AG08395 (cell line): Measurements from ENCODE around the gene GRAMD1B.
"Not testable (repeated sequence)": the region's sequence is repeated elsewhere in the genome, so short reads cannot be mapped to it uniquely, and the experiment has no call there.

Experiments
- DNase-seq: peaks from one replicate; pipeline ENCODE4 v3.0.0; 2012; ENCODE audit warnings: mixed read lengths, low spot score

GRAMD1B gene

GRCh38 chr11:123640677-123641494 is 210.8 kb downstream of the GRAMD1B start:
- DNase-seq: peak; percentile 70

DNA sequence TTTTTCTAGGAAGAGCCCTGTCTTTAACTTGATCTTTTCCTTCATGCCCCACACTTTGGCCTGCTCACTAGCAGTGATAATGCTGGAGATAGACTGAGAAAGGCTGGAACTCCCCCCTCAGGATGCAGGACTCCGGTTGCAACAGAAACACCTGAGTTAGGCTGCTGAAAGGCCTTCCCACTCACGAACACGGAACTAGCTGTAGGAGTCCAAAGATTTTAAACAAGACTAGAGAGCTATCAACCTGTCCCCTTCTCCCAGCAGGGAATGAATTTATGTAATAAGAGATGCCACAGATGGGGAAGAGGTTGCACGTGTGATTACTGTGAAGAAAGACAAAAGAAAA is 211.4 kb downstream of the GRAMD1B start:
- no peak for DNase-seq

DNA sequence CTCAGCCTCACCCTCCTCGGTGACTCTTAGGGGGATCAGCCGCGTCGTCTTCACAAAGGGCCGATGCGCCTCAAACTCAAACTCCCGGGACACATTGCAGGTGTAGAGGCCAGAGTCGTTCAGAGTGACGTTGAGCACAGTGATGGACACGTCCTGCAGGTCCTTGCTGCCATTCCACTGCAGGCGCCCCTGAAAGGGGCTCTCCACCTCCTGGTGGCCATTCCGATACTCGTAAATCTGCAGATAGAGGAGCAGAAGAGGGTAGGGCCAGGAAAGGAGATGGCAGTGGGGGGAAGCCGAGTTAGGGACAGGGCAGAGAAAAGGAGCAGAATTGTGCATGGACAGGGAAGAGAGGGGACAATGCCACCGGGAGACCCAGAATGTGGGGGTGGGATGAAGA is 212.4 kb downstream of the GRAMD1B start:
- no peak for DNase-seq

DNA sequence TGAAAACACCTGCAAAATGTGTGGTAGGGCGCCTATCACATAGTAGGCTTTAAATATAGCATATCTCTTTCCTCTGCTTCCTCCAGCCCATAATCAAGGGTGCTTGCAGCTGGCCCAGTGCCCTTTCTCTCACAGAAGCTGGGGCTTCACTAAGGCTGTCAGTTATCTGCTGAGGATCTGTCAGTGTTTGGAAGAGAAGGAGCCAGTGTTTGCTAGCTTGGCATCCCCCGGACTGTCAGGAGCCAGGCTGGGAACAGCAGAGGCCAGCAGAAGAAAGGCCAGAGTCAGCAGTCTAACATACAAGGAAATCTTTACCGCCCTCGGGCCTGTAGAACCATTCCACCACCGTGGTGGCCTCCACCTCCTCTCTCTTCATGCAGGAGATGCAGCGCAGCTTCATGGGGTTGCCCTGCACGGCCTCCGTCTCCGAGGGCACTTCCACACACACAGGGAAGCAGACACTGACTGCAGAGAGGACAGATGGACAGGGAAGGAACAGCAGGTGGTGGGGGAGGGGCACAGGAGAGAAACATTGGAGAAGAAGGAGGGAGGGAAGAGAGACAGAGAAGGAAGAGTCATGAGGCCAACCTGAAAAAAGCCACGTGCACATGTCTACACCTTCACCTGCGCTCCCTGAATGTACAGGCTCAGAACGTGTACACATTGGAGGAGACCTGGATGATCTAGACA is 215.4 kb downstream of the GRAMD1B start:
- DNase-seq: no peak

DNA sequence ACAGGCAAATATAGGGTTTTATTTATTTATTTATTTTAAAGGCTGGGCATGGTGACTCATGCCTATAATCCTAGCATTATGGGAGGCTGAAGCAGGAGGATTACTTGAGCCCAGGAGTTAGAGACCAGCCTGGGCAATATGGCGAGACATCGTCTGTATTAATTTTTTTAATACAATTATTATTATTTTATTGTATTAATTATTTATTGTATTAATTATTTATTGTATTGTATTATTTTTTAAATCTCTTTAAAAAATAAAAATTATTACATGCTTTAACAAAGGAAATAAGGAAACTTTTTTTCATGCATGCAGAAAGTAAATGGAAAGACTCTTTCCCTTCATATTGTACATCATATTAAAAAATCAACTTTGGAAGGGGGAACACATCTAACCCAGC is 220.8 kb downstream of the GRAMD1B start:
- no peak for DNase-seq

GRCh38 chr11:123652599-123652998 is 222.5 kb downstream of the GRAMD1B start:
- DNase-seq: no peak

DNA sequence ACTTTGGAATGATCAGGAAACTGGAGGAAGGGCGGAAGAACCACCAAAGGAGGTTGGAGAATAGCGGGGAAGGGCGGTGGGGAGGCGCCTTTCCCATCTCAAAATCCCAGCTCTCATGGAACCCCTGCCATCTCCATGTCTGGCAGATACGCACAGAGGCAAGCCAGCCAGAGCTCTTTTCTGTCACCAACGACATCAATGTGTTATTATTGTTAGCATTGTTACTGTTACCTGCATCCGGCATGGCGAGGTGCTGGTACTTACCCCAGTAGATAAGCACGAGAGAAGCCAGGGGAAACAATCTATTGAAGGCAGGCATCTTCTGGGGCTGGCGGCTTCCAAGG is 223.4 kb downstream of the GRAMD1B start:
- no peak for DNase-seq

GRCh38 chr11:123653827-123654565 is 223.9 kb downstream of the GRAMD1B start:
- peak; percentile 72 for DNase-seq

DNA sequence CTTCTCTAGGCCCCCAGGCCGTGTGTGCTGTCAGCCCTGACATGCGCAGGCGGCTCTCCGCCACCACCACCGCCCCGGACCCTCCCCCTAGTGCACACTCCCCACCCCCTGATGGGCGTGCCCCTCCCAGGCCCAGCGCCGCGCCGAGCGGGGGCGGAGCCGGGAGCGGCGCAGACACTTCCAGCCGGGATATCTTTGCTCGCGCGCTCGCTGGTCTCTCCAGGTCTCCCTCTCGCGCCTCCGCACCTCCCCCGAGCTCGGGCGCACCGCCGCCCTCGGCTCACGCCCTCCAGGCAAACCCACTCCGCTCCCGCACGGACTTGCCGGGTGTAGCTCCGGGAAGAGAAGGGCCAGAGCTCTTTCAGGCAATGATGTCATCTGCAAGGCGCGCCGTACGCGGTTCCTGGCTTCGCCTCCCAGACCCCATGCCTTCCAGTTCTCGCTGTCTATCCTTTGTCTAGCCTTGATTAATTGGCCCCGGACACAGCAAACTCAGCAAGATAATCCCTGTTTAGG is 224.6 kb downstream of the GRAMD1B start, which contains the start of gene SCN3B:
SCN3B (minus strand) TSS at position 59 of the 516 bp plus-strand sequence. CDS start 823 bp downstream, outside the sequence.
- DNase-seq: peak; percentile 71

DNA sequence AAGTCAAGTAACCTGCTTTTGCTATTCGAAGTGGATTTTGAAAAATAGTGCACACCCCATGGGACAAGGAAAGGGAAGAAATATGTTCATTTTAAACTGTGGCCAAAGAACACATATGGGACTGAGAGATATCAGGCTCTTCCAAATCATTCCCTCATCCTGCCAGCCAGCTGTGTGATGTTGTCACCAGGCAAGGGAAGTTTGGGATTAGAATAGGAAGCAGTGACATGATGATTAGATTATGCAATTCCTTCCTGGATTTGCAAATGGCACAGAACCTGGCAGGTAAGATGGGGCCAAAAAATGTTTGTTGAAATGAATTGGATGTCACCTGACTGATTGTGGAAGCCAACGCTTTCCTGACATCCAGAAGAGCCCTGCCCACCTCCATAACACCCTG is 229.2 kb downstream of the GRAMD1B start:
- DNase-seq: no peak

- not testable (repeated sequence) for DNase-seq
These were observed 229.9 kb downstream of the GRAMD1B start for GRCh38 chr11:123659965-123660364.

- no peak for DNase-seq
These were observed 235.2 kb downstream of the GRAMD1B start for GRCh38 chr11:123665306-123665705.

DNA sequence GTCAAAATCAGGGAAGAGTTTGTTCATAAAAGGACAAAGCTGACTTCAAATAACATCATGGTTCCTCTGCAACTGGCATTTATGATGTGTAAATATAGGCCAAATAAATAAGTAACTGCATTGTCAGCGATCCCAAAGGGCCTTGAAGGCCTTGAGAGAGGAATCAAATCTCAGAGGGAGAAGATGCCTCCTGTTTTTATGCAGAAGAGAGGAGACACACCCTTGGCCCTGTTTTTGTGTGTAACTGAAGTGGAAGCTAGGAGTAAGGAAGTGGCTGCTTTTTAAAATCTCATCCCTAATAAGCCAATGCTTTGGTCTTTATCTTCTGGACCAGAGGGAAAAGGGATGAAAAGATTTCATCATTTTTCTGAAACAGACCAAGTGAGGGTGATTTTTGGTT is 240.0 kb downstream of the GRAMD1B start:
- DNase-seq: no peak

DNA sequence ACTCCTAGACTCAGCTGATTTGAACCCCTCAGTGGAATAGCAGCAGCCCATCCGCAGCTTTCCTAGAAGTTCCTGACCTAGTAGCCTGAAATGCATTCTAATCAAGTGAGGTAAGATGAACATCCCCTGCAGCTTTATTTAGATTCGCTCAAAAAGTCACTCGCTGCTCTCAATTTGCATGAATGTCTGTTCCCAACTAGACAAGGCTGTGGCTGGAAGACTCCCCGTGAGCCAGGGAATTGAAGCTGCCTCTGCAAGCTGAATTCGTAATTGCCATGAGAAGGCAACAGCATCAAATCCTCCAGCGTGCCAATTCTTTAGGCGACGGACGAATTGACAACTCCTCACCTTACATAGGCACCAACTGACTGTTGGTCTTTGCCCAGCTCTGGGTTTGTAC is 241.5 kb downstream of the GRAMD1B start:
- DNase-seq: no peak

DNA sequence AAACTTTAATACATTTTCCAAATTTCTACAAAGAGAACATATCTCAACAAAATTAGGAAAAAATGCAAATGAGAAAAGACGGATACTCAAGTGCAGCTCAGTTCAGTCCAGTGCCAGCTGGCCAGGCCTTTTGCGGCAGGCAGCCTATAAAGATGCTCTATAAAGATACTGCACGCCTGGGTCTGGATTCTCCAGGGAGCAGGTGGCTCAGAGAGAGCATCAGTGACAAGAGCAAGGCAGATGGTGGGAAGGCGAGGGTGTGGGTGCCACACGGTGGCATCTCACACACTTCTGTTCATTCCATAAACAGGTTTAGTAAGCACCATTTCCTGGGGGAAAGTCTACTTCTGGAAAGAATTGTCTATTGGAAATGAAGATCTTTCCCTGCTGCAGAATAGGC is 242.5 kb downstream of the GRAMD1B start:
- no peak for DNase-seq

GRCh38 chr11:123674297-123674696 is 244.2 kb downstream of the GRAMD1B start:
- no peak for DNase-seq
